Inflammatory macrophage treated with lipopolysaccharide for 1 hour (primary cell): Measurements from ENCODE around the gene TMSB4X.
"Not testable (repeated sequence)": the region's sequence is repeated elsewhere in the genome, so short reads cannot be mapped to it uniquely, and the experiment has no call there.

Experiments used
- DNase-seq, 2 donors: peaks; one replicate each; pipeline ENCODE4 v3.0.0-alpha.2; 2020 to 2022

Gene TMSB4X

DNA sequence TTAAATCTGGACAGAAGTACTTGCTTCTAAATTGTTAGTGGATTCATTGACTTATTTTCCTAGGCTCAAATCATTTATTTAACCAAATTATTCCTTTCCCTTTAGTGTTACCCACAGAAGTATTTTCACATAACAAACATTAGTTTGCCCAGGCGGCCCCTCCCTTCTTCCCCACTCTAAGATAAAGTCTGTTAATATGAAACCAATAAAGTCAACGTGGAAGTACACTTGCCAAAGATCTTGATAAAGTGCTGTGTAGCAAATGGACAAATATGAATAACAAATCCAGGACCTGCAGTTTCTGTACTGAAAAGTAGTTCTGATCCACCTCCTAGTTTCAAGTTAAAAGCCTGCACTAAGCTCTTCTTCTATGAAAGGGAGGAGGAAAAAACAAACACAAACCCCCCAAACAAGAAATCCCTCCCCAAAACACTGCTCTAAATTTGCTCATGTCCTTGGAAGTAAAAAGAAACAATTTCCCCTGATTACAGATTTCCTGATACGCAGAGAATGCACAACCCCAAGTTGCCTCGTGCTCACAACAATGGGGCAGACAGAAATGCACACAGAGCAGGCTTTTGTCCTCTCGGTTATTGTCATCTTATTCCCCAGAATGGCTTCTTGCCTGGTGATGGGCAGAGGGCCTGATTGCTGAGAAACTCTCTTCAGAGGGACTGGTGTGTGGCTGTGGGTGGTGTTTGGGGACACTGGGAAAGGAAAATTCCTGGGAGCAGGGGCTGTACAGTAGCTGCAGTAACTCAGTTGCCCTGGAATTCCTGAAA, 23.2 kb downstream of the TMSB4X start:
- no peak for DNase-seq

DNA sequence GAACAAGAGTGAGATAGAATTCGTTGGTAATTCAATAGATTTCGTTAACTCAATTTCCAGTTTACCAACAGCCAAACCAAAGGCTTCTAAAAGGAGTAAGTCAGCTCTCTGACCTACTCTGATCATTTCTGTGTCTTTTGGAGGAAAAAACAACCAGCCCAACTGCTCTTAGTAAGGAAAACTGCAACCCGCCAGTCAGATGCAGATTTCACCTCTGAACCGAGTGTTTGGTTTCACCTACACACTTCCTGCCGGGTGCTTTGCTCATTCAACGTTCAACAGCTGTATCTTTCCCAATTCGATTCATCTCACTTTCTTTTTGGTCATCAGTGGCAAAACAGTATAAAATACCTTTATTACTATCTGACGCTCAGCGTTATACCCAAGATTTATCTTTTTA, 24.5 kb downstream of the TMSB4X start:
- DNase-seq, result peak in 1 of 2 donors; percentile 42

DNA sequence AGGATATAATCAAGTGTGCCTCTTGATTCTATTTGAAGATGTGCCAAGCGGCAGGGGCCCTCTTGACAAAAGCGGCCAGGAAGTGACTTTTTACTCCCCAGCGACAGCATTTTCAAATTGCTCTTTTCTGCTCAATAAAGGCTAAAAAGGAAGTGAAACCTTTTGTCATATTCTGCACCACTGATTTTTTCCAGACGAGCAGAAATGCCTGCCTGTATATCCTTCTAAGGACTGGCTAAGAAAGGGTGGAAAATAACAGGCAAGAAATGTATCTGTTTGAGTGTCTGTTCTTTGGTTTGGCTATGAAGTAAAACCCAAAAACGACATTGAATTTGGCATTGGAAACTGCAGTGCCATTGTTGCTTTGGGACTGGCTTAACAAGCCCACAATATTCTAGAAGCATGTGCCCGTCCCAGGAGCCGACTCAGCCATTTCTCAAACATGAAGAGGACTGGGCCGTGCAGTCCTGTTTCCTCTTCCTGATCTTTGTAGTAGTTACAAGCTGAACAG, 25.4 kb downstream of the TMSB4X start:
- peak in 1 of 2 donors; percentile 57 for DNase-seq

DNA sequence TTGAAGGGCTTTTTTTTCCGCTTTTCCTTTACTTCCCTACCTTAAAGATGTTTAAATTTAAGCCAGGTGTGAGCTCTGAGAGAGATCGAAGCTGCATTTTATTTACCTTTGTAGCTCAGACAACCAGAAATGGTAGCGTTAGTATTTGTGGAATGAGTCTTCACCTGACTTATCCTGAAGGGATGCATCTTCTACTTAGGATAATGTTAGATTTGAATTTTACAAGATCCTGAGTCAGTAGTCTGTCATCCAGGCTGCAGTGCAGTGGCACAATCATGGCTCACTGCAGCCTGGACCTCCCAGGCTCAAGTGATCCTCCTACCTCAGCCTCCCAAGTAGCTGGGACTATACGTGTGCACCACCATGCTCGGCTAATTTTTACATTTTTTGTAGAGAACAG, 26.2 kb downstream of the TMSB4X start:
- DNase-seq, result no peak

DNA sequence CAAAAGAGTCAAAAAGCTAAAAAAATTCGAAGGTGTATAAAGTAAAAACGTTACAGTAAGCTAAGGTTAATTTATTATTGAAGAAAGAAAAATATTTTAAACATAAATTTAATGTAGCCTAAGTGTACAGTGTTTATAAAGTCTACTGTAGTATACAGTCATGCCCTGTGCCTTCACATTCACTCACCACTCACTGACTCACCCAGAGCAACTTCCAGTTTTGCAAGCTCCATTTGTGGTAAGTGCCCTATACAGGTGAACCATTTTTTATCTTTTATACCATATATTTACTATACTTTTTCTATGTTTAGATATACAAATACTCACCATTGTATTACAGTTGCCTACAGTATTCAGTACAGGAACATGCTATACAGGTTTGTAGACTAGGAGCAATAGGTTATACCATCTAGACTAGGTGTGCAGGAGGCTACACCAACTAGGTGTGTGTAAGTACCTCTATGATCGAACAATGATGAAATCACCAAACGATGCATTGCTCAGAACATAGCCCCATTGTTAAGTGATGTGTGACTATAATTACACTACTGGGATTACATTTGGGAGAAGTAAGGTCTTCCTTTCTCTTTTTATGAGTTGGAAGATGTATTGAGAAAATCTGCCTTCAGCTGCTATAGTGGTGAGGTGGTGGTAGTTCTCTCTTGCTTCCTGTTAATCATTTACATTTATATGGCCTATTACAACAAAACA, 27.2 kb downstream of the TMSB4X start:
- peak in 1 of 2 donors; percentile 43 for DNase-seq

DNA sequence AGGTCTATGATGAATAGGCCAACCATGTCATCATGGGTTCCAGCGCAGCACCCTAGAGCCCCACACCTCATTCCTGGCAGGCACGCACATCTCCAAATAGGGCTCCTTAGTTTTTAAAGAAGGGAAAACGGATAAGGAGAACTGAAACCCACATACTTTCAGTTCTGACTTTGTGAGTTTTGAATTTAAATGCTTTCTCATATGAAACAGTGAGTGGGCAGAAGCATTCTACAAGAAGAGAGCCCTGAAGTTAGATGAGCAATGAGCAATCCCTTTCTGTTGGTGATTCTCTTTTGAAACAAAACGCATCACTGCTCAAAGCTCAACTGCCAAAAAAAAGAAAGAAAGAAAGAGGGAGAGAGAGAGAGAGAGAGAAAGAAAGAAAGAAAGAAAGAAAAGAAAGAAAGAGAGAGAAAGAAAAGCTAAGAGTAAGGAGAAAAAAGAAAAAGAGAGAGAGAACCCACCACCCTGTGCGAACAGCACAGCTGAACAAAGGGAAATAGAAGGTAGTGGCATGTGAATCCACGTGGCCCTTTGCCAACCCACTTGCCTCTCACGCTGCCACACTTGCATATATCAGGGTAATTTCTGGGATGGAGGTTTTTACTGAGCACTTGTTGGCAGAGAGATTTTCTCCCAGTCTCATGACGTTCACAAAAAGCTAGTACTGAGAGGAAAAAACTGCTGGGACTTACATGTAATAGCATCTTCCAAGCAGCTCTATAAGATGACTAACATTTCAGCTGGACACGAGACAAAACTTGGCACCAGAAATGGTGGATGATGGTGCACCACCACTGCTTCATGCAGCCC, 31.0 kb downstream of the TMSB4X start:
- peak; percentile 70 to 88 for DNase-seq

DNA sequence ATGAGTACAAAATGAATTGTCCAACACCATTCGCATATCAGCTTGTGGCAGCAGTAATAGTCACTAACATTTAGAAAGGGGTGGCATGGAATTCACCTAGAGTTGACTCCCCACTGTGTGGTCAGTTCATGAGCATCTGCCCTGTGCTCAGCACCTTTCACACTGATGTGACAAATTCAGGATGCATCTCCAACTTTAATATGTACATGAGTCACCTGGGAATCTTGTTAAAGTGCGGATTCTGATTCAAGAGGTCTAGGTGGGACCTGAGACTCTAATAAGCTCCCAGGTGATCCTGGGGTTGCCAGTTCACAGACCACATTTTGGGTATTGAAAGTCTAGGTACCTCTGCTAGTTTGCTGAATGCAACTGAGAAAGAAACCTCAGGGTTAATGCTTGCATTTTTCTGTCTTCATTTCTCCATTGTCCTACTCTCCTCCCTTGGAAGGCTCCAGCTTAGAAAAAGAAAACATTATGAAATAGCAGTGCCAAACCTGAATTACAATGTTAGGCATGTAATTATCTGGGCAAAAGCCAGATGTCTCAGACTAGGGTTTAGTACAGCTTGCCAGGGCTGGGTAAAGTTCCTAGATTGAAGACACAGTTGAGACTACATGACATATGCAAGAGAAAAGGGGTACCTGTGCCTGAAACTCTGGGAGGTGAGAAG, 32.7 kb downstream of the TMSB4X start:
- DNase-seq, result no peak

DNA sequence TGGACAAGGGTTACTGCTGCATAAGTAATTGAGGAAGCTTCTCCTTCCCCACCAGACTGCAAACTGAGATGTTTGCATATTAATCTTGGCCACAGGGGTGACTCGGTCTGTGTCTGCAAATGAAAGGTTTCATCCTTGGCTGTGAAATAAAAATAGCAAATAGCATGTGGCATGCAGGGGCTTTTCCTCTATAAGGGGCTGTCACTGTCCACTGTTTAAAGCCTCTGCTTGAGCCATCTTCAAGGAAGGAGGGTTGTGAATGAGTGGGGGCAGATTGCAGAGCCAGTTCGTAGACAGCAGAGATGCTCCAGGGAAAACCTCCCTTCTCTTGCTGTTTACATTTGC, 33.3 kb downstream of the TMSB4X start:
- no peak for DNase-seq

DNA sequence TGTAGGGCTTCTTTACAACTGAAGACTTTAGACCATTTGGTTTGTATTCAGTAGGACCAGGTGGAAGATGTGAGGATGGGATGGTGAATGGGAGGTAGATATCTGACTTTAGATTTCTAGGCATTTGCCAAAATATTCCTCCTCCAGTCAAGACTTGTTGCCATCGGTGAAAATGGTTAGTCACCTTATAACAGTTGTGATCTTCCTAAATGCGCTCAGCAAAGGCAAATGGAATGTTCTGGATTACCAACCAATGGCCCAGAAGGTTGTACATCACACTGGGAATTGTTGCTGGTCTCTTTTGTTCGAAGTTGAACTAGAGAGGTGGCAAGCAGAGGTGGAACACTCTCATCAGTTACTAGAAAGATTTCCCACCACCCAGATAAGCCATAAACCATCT, 33.9 kb downstream of the TMSB4X start:
- DNase-seq, result no peak

DNA sequence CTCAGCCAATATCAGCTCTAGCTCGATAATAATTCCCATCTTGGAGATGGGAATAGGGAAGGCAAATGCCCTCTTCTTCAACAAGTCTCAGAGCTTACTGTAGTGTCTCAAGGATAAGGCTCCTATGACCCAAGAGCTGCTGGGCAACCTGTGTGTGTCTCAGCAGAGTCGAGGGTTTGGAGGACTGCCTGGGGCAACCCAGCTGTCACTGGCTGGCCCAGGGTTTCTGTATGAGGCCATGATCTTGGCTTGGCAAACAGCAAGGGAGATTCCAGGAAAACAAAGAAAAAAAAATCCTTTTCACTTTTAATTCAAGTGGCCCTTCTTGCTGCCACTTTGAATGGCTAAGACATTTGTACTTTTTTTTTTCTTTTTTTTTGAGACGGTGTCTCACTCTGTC, 34.4 kb downstream of the TMSB4X start:
- no peak for DNase-seq

DNA sequence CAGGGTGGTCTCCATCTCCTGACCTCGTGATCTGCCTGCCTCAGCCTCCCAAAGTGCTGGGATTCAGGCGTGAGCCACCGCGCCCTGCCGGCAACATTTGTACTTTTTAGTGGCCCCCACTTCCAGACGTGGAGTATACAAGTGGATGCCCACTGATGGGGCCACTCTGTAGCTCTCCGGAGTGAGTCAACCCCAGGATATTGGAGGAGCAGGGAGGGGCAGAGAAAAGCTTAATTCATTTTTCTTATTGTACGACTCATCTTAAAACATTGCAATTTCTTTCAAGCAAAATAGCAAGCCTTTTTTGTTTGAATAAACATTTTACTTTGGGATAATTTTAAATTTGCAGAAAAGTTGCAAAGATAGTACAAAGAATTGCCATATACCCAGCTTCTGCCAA, 34.9 kb downstream of the TMSB4X start:
- no peak for DNase-seq

DNA sequence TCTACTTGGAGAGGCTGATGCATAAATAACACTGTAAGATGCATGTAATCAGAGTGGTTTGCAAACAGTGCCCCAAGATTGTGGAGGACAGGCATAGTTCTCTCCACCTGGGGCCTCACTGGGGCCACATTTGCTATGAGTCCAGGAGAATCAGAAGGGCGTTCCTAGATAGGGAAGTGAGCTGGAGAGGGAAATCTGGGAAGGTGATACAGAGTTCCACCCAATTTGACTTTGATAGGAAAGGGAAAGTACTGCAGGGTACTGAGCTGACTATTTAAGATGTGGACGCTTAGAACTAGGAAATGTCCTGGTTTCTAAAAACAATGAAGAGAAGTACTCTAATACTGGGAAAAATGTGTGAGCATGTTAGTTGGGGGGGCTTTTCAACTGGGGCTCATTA, 35.6 kb downstream of the TMSB4X start:
- DNase-seq, result no peak

DNA sequence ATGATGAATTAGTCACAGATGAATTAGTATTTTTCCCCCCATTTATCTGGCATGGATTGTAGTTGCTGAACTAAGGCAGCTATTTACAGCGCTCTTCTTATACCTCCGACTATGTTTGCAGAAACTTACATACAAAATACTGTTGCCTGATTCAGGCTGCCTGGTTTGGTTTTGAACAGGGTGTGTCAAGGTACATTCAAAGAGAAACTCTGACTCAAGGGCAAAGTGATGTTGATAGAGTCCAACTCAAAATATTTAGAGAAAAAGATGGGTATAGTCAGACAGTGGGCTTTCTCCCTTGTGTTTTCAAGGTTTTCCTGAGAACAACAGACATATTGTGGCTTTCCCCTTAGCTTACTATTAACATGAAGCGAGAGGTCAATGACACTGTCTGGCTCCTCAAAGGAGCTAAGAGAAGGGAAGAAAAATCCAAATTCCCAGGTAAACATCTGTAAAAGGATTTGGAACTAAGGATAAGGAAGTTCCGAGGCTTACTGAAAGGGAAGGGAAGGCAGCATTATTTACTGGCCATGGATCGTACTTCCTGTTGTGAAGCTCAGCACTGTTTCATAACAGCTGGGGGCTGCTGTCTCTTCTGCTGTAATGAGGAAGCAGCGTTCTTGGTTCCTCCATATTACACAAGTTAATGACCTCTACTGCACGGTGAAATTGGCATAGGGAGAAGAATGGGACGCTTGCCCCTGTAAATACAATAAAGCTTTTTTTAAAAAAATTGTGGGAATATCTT, 38.6 kb downstream of the TMSB4X start:
- DNase-seq, result peak; percentile 64 to 87

DNA sequence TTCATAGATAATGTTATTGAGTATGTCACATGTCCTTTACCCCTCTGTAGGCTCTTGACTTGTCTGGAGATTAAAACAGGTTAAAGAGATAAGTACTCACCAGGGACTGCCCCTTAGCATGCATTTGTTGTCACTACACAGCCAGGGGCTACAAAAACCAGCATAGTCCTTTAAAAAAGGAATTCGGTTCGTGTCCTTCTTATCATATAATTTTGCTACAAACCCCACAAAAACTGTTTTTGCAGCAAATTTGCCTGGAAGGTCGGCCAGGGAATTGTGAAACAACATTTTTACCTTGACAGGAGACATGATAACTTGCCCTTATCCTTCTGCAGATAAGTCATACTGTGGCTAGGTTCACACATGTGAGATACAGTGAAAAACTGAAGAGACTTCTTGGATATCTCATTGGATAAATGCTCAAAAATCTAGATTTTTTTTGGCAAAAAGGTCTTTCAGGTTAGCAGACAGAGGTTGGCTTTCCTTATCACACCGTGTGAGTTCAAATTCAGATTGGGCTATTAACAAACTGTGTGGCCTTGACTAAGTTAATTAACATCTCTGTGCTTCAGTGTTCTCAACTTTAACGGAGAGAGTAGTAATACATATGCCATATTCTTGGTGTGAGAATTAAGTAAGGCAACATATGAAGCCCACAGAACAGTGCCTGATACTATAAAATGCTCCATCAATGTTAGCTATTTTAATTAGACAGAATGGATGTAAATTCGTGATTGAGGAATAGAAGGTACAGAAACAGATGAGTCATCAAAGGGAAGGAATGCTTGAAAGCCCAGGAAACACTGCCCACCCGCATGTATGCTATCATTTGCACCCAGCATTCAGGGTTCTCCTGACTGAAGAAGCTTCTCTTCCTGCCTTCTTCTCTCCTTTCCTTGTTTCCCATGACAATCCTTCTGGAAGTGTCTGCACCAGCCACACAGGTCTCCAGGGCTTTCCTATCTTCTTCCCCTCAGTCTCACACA, 39.5 kb downstream of the TMSB4X start:
- no peak for DNase-seq

DNA sequence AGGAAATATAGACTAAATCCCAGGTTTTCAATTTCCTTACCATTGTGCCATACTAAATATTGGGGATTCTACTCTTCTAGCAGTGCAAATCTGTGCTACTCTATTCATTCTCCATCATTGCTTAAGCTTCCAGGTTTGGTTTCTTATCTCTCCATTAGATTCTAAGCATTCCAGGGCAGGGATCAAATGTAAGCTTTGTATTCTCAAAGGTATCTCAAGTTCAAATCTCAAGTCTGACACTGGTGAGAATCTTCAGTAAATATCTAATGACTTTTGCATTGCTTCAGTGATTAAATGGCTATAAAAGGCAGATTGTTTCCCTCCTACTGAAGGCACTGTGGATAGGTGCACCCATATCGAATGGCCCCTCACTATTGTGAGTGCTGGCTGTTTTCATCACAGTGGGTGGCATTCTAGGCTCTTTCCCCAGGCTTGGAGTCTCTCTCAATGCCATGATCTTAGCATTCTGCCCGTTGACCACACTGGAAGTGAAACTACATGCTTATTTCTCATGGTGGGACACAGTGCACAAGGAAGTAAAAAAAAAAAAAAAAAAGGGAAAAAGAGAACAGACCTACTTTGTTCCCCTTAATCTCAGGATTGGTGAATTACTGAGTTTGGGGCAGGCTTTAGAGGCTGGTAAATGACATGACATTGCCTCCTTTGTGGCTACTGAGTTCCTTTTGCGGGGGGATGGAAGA, 40.8 kb downstream of the TMSB4X start:
- peak; percentile 51 to 73 for DNase-seq

DNA sequence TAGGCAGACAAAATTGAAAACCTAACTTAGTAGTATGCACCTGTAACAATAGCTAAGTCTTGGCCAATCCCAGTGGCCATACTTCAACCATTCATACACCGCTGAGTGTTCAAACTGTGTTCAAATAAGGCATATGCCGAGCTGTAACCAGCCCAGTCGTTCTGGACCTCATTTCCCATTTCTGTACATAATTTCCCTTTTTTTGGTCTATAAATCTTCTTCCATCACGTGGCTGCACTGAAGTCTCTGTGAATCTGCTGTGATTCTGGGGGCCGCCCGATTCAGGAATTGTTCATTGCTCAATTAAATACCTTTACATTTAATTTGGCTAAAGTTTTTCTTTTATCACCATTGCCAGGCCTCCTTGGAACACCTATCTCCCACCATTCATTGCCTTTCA, 41.8 kb downstream of the TMSB4X start:
- not testable (repeated sequence) for DNase-seq

DNA sequence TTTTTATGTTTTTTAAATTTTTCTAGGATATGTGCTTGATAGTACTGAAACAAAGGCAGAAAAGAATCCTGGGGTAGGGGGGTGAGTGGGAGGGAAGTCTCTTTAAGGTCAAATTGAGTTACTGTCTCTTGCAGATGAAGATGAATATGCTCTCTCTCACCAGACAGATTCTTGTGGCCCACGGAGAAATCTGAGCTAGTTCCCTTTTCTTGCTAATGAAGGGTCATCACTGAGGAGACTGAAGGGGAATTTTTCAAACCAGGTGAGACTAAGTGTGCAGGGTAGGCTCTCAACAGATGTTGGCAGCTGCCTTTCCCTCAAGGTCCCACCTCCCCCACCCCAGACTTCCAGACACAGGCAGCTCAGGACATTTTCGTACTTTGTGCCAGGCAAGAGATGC, 48.0 kb downstream of the TMSB4X start:
- no peak for DNase-seq

DNA sequence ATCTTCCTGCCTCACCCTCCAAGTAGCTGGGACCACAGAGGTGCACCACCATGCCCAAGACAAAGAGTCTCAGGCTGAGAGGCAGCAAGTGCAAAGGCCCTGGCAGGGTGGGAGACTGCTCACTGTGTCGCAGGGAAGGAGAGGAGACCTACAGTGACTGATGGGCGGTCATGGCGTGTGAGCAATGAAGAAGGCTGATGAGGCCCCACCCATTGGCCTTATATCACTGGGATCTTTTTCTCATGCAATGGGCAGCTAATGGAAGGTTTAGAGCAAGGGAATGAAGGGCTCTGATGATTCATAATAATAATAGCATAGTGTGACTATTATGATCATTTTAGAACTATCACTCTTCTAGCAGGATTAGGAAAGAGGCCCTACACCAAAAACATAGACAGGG, 48.7 kb downstream of the TMSB4X start:
- no peak for DNase-seq

DNA sequence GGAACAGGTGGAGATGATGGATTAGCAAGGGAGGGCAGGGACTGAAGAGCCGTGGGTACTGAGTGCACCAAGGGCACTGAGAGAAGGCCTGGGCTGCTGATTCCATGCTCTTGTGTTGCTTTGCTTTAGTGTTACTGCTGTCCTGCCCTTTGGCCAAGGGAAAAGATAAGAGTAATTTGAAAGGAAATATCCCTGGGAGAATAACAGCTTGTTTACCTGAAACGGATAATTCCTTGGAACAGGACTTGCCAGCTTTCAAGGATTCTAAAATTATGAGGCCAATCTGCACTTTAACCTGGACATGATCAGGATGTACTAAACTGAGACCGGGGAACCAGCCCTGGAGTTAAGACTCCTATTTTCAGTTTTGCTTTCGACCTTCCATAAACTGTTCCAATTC, 49.1 kb downstream of the TMSB4X start:
- no peak for DNase-seq

DNA sequence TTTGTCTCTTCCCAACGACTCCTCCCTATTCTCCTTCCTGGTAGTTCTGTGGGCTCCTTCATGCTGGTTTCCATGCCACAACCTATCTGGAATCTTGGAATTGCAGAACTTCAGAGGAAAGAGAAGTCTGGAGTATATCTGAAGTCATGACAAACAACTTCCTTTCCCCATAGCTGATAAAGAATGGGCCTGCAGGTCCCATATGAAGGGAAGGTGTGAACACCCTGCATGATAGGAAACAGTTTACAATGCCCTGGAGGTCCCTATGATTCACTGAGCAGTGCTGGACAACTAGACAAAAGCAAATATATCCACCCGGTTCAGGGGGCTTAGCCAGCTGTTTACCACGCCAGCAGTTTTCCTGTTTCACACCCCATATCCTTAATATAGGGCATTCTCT, 50.1 kb downstream of the TMSB4X start:
- no peak for DNase-seq
